Activated CD4-positive, CD25-positive, alpha-beta regulatory T cell (primary cell): Measurements from ENCODE around the gene HSCB.
A peak's percentile ranks its signal among the peaks of the same experiment; 100 is the strongest.
"Not testable (repeated sequence)": the region's sequence is repeated elsewhere in the genome, so short reads cannot be mapped to it uniquely, and the experiment has no call there.

Source experiments
- DNase-seq, 4 experiments: peaks; one replicate each; lab custom pipeline; 2025; lab: John Stamatoyannopoulos, UW

HSCB gene

GRCh38 chr22:28738876-28739275 is 3.0 kb upstream of the HSCB start:
- DNase-seq: not testable (repeated sequence)

DNA sequence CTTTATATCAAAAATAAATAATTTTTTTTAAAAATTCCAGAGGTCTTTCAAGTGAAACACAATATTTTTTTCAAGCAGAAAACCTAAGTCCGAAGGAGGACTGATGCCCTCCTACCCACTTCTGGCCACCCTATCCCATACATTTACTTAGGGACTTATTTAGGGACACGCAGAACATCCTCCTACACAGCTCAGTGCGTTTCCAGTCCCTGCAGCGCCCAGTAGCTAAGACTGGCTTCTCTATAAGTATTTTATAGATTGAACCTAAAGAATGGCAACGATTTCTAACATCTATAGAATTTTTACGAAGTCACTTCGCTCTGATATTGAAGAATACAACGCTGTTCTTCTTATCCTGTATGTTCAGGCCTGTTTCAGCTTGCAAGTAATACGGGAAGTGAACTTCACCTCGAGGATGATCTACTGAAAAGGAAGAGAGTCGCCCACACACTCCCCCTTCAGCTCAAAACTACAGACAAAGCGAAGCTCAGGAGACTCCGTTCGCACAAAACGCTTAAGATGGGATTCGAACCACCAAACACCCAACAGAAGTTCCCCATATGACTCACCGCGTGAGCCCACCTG is 547 bp upstream of the HSCB start:
- DNase-seq: no peak

DNA sequence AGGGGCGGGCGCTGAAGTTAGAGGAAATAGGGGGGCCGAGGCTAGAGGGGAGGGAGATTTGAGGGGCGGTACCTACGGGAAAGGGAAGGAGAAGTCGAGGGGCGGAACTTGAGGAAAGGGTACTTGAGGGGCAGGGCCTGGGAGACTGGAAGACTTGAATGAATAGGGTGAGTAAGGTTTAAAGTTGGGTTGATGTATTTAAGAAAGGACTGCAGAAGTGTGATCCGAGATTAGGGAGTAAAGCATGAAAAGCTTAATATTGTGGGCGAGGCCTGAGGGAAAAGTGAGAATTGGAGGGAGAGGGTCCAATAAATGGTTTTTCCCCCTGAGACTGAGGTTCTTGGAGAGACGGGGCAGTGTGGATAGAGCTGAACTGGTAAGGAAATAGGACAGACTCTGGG is 723 bp downstream of the HSCB start:
- DNase-seq: no peak

DNA sequence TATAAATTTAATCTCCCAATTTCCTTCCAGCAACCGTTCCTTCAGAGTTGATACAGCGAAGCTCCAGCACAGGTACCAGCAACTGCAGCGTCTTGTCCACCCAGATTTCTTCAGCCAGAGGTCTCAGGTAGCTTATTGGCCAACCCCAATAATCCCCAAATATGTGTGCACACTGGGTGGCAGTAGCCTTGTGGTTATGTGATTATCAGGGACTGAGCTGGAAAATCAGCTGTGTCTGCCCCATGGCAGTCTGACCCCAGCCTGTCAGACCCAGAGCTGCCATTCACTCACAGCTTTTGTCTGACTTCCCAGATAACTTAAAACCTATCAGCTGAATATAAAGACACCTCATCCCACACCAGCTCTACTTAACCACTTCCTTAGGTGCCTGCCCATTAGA is 2.0 kb downstream of the HSCB start:
- DNase-seq: no peak

- no peak for DNase-seq
Observed at GRCh38 chr22:28750471-28750881, 8.6 kb downstream of the HSCB start.

DNA sequence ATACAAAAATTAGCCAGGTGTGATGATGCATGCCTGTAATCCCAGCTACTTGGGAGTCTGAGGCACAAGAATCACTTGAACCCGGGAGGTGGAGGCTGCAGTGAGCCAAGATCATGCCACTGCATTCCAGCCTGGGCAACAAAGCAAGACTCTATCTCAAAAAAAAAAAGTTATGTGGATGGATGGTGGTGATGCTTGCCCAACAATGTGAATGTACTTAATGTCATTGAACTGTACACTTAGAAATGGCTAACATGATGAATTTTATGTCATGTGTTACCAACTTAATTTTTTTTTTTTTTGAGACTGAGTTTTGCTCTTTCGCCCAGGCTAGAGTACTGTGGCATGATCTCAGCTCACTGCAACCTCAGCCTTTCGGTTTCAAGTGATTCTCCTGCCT is 12.7 kb downstream of the HSCB start:
- DNase-seq: not testable (repeated sequence)

- no peak for DNase-seq
Observed at GRCh38 chr22:28759861-28760560, 18.2 kb downstream of the HSCB start.

GRCh38 chr22:28761449-28761755 is 19.6 kb downstream of the HSCB start:
- no peak for DNase-seq

- DNase-seq: not testable (repeated sequence)
Observed at GRCh38 chr22:28762000-28762399, 20.2 kb downstream of the HSCB start.

DNA sequence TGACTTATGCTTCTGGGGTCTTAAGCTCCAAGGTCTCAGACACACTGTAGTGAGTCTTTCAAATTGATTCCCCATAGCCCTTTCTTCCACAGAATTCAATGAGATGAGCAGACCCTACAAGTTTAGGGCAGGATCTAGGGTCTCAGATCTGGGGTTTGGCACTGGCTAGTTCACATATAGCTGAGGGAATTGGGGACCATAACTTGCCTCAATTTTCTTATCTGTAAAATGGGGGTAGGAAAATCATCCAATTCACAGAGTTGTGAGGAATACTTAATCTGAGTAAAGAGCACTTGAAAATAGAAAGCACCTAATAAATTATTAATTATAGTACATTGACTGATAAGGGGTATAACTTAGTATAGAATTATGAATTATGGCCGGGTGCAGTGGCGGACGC is 24.8 kb downstream of the HSCB start:
- no peak for DNase-seq

DNA sequence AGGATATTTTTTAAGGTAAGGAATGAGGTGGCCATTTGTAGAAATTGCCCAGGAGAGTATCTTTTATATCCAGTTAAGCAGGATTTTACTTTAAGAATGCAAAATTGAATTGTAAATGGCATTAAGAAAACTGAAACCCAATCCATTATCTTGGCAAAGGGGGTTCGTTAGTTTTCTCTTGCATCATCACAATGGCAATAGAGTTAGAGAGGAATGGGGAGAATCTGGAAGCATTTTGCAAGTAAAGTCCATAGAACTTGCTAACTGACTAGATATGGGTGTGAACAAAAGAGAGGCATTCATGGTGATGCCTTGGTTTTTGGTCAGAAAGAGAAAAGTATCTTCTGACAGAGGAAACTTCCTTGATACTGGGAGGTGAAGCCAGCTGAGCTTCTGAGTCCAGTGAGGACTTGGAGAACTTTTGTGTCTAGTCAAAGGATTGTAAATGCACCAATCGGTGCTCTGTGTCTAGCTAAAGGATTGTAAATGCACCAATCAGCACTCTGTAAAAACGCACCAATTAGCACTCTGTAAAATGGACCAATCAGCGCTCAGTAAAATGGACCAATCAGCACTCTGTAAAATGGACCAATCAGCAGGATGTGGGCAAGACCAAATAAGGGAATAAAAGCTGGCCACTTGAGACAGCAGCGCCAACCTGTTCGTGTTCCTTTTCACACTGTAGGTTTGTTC is 27.0 kb downstream of the HSCB start:
- no peak for DNase-seq

DNA sequence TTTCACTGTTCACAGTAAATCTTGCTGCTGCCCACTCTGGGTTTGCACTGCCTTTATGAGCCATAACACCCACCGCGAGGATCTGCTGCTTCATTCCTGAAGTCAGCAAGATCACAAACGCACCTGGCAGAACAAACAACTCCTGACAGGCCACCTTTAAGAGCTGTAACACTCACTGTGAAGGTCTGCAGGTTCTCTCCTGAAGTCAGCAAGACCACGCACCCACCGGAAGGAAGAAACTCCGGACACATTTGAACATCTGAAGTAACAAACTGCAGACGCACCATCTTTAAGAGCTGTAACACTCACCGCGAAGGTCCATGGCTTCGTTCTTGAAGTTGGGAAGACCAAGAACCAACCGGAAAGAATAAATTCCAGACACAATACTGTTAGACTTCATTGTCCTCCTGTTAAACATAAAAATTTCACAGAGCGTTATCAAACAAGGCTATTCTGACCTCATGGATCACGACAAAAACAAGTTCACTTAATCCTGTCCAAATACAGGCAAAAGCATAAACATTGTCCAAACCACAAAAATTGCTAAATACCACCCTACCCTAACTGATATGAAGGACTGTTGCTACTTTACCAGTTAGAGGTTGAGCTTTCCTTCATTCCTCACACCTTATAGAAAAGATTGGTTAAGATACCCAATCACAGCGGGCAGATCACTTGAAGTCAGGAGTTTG is 27.7 kb downstream of the HSCB start:
- no peak for DNase-seq

DNA sequence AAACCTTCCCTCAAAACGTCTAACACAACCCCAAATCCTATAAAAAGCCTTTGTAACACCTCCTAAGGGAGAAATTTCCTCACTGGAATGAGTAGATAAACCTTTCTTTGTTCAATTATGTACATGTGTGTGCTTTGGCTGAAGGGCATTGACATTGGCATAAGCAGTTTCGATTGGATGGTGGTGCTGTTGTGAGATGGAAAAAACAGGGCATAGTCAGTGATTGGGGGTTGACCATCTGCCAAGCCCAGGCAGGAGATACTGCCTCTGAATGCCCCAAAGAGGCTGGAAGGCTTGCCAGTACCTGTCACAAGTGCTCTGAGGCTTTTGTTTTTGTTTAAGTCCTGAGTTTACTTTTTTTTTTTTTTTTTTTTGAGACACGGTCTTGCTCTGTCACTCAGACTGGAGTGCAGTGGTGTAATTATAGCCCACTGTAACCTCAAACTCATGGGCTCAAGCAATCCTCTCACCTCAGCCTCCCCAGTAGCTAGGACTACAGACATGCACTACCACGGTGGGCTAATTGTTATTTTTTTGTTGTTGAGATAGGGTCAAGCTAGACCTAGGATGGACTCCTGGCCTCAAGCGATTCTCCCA is 29.5 kb downstream of the HSCB start:
- no peak for DNase-seq

DNA sequence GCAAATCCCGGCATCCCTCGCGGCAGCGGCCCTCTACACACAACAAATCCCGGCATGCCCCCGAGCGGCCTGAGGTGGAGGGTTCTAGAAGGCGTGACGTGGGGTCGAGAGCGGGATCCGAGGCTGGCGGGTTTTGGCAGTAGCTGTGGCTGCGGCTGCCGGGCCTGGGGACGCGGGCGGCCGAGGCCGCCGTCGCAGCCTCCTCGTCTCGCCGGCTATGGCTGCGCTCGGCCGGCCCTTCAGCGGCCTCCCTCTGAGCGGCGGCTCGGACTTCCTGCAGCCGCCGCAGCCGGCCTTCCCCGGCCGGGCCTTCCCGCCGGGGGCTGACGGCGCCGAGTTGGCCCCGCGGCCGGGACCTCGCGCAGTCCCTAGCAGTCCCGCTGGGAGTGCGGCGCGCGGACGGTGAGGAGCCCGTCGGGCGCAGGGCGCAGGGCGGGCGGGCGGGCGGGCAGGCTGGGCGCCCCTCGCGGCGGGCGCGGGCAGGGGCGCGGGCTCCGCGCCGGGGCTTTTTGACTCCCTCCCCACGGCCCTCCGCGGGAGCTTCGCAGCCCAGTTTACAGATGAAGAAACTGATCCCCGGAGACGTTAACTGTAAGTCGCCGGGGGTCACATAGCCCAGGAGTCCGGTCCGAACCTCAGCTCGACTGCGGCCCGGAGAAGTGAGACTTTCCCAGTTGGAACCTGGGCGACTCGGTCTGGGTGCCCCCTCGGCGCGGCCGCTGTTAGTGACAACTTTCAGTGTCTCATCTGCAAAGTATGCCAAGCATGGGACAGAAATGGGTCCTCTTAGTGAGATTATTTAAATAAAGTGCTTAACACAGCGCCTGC is 31.0 kb downstream of the HSCB start, which contains the start of gene CCDC117:
CCDC117 (plus strand) TSS at position 63 of the 828 bp plus-strand sequence; CDS start at position 218, 155 bp downstream.
- peak; percentile 77 to 87 (median 82) for DNase-seq

DNA sequence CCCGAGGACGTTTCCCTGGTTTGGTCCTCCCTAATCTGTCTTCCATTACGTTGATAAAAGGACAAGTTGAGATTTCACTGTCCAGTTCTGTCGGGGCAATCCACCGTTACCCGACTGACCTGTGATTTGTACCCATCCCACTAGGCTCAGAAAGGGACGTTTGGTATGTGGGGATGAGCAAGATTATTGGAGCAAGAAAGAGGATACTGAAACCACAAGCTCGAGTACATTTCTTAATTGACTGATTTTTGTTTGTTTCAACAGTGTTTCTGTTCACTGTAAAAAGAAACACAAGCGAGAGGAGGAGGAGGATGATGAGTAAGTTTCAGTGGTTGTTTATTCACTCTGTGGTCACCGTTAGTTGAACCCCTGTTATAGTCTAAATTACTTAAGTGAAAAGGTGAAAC is 31.6 kb downstream of the HSCB start:
- no peak for DNase-seq

DNA sequence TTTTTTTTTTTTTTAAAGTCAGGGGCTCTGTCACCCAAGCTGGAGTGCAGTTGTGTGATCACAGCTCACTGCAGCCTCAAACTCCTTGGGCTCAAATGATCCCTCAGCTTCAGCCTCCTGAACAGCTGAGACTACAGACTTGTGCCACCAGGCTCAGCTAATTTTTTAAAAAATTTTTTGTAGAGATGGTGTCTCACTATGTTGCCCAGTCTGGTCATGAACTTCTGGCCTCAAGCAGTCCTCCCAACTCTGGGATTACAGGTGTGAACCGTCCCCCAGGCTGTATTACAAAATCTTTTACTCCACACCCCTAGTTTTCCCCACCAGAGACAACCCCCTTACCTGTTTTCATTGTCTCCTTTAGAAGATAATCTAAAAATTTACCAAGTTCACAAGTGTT is 32.5 kb downstream of the HSCB start:
- DNase-seq: no peak

- DNase-seq: no peak
Observed at GRCh38 chr22:28779833-28780232, 38.0 kb downstream of the HSCB start.

GRCh38 chr22:28780296-28780695 is 38.5 kb downstream of the HSCB start:
- no peak for DNase-seq

DNA sequence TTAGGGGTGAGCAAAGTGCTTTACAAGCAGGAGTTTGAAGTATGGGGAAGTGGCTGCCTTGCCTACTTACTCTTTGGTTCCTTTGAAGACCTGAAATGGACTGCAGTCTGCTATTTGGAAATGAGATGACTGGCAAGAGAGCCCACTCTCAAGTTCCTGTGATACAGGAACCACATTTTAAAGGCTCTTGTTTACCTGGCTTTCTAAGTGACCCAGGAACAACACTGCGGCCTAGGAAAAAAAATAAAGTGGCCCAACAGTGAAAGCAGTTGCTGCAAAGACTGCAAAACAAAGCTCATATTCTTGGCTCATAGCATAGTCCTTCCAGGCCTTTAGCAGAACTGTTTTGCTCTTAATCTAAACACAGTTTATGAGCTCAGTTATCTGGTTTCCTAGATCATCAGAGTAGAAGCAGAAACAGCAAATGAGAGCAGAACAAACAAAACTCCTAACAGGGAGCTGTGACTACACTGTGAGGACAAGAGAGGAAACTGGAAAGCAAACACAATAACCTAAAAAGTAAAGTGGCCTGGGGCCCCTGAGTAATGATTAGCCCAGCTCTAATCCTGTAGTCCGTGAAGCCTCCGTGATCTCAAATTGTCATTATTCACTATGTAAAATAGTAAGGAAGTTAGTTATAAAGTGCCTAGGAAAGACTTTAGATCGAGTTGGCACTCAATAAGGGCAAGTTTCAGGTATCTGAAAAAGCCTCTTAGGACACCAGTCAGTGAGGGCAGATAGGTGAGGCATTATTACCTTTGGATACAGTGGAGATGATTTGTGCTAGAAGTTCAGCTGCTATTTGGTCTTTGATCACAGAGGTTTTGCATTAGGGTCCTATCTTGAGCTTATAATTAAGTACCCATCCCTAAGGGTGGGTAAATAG is 42.2 kb downstream of the HSCB start:
- DNase-seq: no peak

GRCh38 chr22:28788601-28789000 is 46.8 kb downstream of the HSCB start:
- no peak for DNase-seq

- DNase-seq: no peak
Observed at GRCh38 chr22:28791124-28791523, 49.3 kb downstream of the HSCB start.
